Esophagus mucosa (tissue), 1 donor: ENCODE data around the gene GSG1L. TPM values are rescaled to one million over a fixed set of nuclear protein-coding genes. Genes with fewer than 3 reads are reported as not detected.

Experiments
- ATAC-seq: fragments of 200-7000 bp; cut with Tn5 transposase; one replicate; pipeline ENCODE4 v1.9.1; 2020
- total RNA-seq: library from RNA; stranded (reverse); gene quantifications from one replicate; pipeline ENCODE4 v1.2.4, GENCODE V29; 2023
- donor health status: DM: yes; HTN: yes; CAD: no.

The GSG1L gene
- total RNA-seq, 1 donor from 2014 or later: not detected

- no peak for ATAC-seq
Observed at GRCh38 chr16:27817038-27817437, 246.5 kb downstream of the GSG1L start.

DNA sequence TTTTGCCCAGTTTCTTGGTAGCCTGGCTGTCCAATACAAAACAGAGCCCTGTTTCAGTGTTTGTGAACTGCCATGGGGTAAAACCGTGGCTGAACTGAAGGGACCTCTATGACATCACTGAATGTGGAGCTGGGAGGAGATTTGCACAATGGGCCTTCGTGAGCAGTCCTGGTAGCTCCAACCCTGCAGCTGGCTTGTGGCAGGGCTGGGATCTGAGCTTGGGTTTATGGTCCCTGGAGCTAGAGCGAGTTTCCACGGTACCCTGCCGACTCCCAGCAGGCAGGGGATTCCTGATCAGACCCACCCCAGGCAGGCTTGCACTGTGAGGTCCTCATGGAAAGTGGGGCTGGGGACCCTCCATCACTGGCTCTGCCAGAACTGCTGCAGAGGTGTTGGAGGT, 247.0 kb downstream of the GSG1L start:
- ATAC-seq: no peak

- no peak for ATAC-seq
Observed at GRCh38 chr16:27813591-27813990, 249.9 kb downstream of the GSG1L start.

GRCh38 chr16:27811881-27812280, 251.6 kb downstream of the GSG1L start:
- ATAC-seq: no peak

DNA sequence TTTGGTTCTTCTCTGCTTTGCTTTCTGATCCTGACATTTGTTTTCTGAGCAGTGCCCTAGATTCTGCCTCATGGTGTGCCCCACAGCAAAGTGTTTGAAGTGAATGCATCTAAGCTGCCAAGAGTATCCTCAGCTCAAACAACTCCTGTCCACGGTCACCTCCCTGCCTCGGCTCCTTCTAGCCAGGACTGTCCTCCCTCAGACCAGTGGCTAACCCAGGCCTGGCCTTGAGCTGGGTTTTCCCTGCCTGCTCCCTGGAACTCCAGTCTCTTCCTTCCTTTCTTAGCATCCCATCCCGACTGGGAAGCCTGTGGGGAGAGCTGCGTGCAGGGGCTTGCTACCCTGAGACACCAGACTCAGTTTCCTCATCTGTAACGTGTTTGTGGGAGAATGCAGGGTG, 256.5 kb downstream of the GSG1L start:
- ATAC-seq: no peak

GRCh38 chr16:27806388-27806787, 257.1 kb downstream of the GSG1L start:
- no peak for ATAC-seq

DNA sequence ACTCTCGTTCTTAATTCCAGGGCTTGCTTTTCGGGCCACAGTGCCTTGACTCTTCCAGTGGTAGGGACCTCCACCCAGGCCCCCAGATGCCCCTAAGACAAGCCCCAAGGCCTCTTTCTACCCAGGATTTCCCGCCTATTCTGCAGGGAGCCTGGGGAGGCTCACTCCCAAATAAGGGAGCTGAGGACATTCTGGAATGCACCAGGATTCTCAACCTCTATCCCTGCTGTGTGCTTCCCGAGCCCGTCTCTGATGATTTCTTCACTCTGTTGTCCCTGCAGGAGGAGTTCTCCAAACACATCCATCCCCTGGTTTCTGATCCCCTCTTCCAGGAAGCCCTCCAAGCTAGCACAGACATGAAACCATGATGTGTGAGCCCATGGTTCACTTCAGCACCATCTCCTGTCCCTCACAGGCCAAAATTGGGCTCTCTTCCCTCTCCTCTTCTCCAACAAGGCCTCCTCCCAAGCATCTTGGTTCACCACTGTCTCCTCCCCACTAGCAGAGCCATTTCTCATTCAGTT, 257.6 kb downstream of the GSG1L start:
- ATAC-seq: no peak

- ATAC-seq: no peak
Observed at GRCh38 chr16:27803775-27804549, 259.6 kb downstream of the GSG1L start.

- ATAC-seq: no peak
Observed at GRCh38 chr16:27802664-27803439, 260.7 kb downstream of the GSG1L start.

GRCh38 chr16:27801289-27801945, 262.1 kb downstream of the GSG1L start:
- ATAC-seq: no peak

GRCh38 chr16:27800817-27801216, 262.7 kb downstream of the GSG1L start:
- no peak for ATAC-seq

GRCh38 chr16:27799896-27800295, 263.6 kb downstream of the GSG1L start:
- ATAC-seq: no peak

DNA sequence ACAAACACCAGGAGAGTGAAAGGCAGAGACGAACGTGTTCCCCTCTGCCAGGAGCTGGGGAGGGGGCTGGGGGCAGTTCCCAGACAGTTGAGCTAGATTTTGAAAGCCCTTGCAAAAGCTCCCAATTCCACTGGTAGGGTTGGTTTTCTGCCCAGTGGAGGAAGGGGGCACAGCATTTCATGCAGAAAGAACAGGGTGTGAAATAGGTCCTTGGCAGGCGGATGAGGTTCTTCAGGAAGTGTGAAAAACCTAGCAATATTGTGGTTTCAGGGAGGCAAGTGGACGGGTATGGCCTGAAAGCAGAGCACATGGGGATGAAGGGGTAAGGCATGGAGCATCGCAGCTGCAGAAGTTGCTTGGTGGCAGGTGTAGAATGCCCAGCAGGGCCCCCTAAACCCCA, 265.3 kb downstream of the GSG1L start:
- no peak for ATAC-seq

GRCh38 chr16:27795992-27796614, 267.4 kb downstream of the GSG1L start:
- ATAC-seq: peak; percentile 49

GRCh38 chr16:27793249-27793622, 270.3 kb downstream of the GSG1L start:
- no peak for ATAC-seq

DNA sequence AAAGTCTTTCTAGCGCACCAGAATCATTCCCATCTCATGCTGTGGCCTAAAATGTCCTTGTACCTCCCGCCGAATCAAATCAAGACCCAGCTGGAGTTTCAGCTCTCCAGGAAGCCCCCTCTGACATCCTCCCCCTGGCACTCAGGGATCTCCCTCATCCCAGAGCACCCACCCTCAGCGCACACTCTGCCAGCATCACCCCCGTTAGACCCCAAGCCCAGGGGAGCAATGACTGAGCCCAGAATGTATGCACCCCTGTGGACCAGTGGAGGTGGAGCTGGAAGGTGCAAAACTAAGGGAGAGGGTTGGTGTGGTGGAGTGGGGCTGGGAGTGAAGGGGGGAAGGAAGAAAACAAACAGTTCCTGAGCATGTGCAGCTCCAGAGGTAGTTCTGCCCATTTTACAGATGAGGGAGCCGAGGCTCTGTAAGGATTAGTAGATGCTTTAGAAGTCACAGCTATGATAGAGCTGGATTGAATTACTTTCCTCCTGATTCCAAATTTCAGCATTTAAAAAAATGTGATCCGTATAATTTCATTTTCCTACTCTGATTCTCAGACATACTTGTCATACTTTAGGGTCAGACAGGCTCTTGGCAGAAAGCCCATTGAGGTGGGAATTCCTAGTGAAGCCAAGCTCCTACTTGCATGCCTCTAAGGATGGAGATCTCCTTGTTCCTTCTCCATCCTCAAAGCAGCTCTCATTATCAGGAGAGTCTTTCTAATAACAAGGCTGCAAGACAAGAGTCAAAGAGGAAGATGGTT, 270.8 kb downstream of the GSG1L start:
- no peak for ATAC-seq

- no peak for ATAC-seq
Observed at GRCh38 chr16:27791404-27791719, 272.2 kb downstream of the GSG1L start.

- no peak for ATAC-seq
Observed at GRCh38 chr16:27790546-27791403, 272.7 kb downstream of the GSG1L start.

- ATAC-seq: no peak
Observed at GRCh38 chr16:27789595-27790241, 273.8 kb downstream of the GSG1L start.

GRCh38 chr16:27789150-27789549, 274.4 kb downstream of the GSG1L start:
- no peak for ATAC-seq

DNA sequence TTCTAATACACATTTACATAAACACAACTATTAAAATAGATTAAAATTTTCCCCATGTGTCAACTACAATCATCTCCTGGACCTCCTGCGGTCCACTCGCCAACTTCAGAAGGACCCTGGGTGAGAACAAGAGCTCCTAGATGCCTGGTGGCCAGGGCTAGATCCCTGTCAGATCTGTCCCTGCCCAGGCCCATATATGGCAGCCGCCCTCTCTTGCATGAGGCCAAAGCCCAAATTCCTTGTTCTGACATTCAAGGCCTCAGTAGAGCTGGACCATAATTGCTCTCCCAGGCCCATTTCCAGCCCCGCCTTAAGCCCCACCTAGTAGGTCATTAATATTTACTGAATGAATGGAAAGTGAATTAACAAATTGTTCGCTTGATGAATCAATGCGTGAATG, 275.8 kb downstream of the GSG1L start:
- ATAC-seq: no peak
